Stimulated activated CD8-positive, alpha-beta memory T cell treated with anti-CD3 and anti-CD28 coated beads, Interleukin-15, amount 100 ng/mL, for 48 hours (primary cell): ENCODE measurements around the gene DDIT3.
"Not testable (repeated sequence)": the region's sequence is repeated elsewhere in the genome, so short reads cannot be mapped to it uniquely, and the experiment has no call there.

Source experiments
- DNase-seq, 2 donors: peaks; one replicate each; pipeline ENCODE4 v3.0.0-alpha.2; 2020; ENCODE audit warnings: low read depth in 2 of 2

The DDIT3 gene

GRCh38 chr12:57525615-57526383 lies 5.5 kb upstream of the DDIT3 start:
- no peak for DNase-seq

GRCh38 chr12:57524814-57525614 lies 4.7 kb upstream of the DDIT3 start:
- no peak for DNase-seq

DNA sequence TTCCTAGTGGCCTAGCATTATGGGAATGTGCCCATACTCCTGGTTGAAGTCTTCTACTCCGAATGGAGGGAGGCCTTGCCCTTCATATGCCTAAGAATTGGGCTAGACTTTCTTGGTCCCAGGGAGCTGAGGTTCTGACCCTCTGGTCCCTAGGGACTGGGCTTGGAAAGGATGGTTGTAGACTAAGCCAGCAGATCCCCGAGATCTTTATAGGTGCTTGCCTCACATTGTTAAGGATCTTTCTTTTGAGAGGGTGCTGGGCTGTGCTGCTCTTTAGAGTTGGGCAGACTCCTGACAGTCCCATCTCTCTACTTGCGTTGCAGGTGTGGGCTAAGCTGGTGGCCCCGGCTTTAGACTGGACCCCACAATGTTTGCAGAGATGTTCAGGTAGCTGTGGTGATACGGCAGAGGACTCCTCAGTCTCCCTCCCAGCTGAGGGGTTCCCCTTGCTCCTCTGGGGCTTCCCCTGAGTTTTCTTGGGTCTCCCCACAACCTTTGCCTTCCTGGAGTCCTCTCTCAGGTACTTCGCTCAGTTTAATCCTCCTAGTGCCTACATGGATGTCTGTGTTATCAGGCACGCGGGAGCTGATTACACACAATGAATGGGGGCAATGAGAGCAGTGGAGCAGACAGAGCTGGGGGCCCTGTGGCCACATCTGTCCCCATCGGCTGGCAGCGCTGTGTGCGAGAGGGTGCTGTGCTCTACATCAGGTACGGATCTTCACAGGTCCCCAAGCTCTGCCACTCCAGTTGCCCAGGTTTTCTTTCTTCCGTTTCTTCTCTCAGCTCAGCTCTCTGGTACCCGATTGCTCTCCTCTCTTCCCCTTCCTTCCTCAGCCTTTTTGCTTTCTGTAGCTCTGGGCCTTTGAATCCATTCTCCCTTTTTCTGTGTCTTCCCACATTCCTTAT lies 3.6 kb upstream of the DDIT3 start:
- no peak for DNase-seq

GRCh38 chr12:57522887-57523705 lies 2.8 kb upstream of the DDIT3 start:
- no peak for DNase-seq

DNA sequence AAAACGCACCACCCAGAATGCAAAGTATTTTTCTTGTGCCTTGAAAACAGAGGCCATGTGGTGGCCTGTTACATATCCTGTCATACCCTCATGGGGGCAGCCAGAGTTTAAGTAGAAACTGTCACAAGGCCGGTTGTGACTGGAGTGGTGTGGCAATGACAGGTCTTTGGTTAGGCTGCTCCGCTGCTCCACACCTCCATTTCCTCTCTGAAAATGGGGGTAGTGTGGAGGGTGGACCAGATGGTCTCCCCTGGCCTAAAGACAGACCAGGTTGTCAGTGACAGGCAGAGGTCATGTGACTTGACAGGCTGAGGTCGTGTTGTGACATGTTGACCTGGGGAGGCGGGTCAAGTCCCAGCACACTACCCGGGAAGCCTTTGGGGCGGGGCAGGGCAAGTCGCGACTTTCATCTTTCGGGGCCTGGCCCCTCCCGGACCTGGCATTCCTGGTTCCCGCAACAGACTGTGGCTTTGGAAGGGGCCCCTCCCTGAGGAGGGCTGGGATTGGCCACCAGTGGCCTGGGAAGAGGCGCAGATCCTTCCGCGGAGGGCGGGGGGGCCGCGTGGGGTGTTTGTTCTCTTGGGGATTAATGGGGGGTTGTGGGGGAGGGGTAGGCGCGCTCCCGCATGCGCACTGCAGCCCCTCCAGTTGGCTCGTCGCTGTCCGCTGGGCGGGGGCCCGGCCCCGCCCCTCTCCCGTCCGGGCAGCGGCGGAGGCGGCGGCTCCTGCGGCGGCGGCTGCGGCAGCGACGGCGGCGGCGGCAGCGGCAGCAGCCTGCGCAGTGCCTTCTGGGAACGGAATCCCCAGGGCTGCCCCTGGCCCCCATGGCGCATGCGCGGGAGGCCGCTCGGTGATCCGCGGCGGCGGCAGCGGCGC lies 1.9 kb upstream of the DDIT3 start, which contains the start of gene MBD6:
Gene MBD6, plus strand, starts transcription at position 814 of the 876 bp plus-strand sequence. CDS start 1,480 bp downstream, outside the sequence.
- peak; percentile 87 to 88 for DNase-seq

- DNase-seq = no peak
Measured at GRCh38 chr12:57521525-57522010, 1.3 kb upstream of the DDIT3 start.

DNA sequence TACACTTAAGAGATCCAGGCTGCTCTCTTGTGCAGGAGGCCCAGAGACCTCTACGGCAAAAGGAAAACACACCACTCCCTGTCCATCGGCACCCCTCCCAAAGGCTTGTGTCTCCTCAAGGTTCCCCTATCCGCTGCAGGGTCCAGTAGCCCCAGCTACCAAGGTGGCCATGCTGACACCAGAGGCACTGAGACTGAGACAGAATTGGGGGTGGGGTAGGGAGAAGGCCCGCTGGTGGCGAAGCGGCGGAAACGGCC lies 590 bp downstream of the DDIT3 start:
- no peak for DNase-seq

DNA sequence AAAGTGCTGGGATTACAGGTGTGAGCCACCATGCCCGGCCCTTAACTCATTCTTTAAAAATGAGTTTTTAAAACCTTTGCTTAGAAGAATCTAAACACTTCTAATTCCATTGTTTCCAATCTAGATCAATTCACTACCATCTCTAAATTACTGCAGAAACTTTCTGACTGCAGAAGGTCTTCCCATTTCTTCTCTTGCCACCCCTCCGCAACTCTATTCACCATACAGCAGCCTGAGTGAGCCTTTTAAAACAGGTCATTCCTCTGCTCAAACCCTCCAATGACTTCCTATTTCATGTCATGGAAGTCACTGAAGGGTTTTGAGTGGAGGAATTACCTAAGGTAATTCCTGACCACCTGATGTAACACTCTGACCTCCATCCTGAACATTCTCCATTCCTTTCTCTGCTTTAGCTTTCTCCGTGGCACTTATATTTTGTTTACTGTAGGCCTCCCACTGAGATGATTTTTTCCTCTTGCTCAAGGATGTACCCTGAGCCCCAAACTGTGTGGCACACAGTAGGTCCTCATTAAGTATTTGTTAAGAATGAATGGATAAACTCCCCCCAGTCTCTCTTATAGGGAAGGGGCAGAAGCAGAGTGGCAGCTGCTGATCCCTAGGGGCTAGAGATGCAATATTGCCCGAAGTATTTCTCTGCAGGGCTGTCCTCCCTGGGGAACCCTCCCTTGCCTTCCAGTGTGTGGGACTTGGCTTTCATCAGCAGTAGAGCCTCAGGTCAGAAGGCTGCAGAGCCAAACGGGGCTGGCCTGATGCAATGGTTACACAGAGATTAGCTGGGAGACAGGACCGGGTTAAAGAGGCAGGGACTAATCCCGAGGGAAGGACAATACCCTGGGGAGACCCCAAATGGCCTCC lies 1.2 kb downstream of the DDIT3 start:
- no peak for DNase-seq

DNA sequence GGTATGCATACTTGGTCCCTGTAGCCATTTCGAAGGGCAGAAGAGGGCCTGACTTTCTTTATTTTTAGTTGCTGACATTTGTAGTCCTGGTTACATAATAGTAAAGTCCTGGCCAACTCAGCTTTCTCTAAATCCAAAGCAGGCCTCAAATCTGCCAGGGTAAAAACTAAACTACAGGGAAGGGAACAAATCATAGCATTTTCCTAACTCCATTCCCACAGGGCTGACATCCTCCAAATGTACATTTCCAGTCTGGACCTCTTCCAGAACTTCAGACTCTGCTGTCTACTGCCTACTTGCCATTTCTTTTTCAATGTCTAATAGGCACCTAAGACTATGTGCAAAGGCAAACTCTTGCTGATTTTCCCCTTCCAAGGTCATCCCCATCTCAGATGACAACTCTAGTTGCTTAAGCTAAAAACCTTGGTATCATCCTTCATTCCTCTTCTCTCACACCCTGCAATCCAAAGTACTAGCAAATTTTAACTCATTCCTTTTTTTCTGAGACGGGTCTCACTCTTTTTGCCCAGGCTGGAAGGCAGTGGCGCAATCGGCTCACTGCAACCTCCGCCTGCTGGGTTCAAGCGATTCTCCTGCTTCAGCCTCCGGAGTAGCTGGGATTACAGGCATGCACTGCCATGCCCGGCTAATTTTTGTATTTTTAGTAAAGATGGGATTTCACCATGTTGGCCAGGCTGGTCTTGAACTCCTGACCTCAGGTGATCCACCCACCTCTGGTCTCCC lies 2.0 kb downstream of the DDIT3 start:
- no peak for DNase-seq

- DNase-seq = not testable (repeated sequence)
Measured at GRCh38 chr12:57517718-57518117, 2.6 kb downstream of the DDIT3 start.

GRCh38 chr12:57517187-57517586 lies 3.1 kb downstream of the DDIT3 start:
- DNase-seq = no peak

- no peak for DNase-seq
Measured at GRCh38 chr12:57516617-57517153, 3.6 kb downstream of the DDIT3 start.

DNA sequence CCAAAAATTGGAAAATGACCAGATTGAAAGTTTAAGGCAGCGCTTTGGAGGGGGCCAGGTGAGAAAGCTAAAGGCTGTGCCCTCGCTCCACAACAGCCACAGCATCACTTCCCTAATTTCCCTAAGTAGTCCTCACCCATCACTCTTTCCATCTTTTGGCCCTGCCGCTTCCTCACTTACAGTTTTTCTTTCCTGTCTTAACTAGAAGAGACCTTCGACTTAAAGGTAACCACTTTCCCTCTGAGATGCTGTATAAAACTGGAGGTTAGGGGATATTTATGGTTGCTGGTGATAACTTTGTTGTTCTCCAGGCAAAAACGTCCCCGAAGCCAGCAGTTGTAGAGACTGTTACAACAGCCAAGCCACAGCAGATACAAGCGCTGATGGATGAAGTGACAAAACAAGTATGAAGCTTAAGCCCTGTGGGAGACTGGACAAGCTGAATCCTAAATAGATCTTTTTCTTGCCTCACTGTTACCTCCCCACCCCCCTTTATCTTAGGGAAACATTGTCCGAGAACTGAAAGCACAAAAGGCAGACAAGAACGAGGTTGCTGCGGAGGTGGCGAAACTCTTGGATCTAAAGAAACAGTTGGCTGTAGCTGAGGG lies 4.3 kb downstream of the DDIT3 start:
- no peak for DNase-seq

DNA sequence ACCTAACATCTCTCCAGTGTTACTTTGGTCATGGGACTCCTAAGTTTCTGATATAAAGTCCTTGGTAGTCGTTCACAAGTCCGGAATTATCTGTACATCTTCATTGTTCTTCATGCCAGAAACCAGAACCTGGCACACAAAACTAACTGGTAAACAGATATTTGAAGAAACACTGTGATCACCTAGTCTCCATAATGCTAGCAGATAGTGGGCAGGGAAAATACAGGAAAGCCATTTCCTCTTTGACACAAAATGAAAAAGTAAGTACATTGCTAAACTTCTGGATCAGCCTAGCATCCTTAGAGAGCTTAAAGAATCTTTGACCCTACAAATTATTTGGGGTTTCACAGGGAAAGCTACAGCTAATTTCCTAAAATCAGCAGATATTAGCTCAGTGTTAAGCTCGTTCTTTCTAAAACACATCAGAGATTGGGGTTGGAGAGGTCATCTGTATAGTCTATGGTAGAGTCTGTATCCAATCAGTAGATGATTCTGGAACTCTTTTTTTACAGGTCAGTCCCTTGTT lies 4.8 kb downstream of the DDIT3 start:
- no peak for DNase-seq

GRCh38 chr12:57514720-57515407 lies 5.5 kb downstream of the DDIT3 start:
- no peak for DNase-seq

- not testable (repeated sequence) for DNase-seq
Measured at GRCh38 chr12:57514246-57514645, 6.1 kb downstream of the DDIT3 start.

DNA sequence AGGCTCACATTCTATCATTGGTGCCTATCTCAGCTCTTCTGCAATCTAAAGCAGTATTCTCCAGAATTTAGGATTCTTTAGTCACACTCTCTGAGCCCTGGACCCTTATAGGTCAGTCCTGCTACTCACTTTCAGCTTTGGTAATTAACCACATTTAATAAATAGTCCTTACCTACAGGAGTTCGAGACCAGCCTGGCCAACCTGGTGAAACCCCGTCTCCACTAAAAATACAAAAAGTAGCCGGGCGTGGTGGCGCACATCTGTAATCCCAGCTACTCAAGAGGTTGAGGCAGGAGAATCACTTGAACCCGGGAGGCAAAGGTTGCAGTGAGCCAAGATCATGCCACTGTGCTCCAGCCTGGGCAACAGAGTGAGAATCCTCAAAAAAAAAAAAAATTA lies 6.6 kb downstream of the DDIT3 start:
- DNase-seq = not testable (repeated sequence)
